KMS-11 (cell line): ENCODE measurements around the gene ZNF45.

Experiments used
- H2AFZ ChIP-seq: fragments of 200-600 bp; sonication (generic); 2 replicates; pipeline ENCODE4 v1.6.1; 2016; ENCODE audit warnings: antibody characterized with exemption, mixed run types, low read depth
- H3K27ac ChIP-seq: fragments of 200-600 bp; sonication (generic); 2 replicates; pipeline ENCODE4 v1.6.1; 2016; ENCODE audit warnings: mild to moderate bottlenecking, mixed run types
- H3K27me3 ChIP-seq: fragments of 200-600 bp; sonication (generic); 2 replicates; pipeline ENCODE4 v1.6.1; 2017; ENCODE audit warnings: mild to moderate bottlenecking, low read depth, mixed run types, moderate library complexity; ENCODE audit not compliant: insufficient read depth
- H3K36me3 ChIP-seq: fragments of 200-600 bp; sonication (generic); 2 replicates; pipeline ENCODE4 v1.6.1; 2017; ENCODE audit warnings: mild to moderate bottlenecking, mixed run types; ENCODE audit not compliant: insufficient read depth
- H3K4me1 ChIP-seq: fragments of 200-600 bp; sonication (generic); 2 replicates; pipeline ENCODE4 v1.6.1; 2016; ENCODE audit warnings: mild to moderate bottlenecking, low read depth, mixed run types; ENCODE audit not compliant: poor library complexity, severe bottlenecking
- H3K4me2 ChIP-seq: fragments of 200-600 bp; sonication (generic); 2 replicates; pipeline ENCODE4 v1.7.0; 2016; ENCODE audit warnings: mild to moderate bottlenecking, mixed run types
- H3K4me3 ChIP-seq: fragments of 200-600 bp; sonication (generic); IDR thresholded peaks from 2 replicates; pipeline ENCODE4 v1.6.1; 2017; ENCODE audit warnings: low read depth, low read length, mixed read lengths; ENCODE audit not compliant: insufficient read depth
- H3K79me2 ChIP-seq: fragments of 200-600 bp; sonication (generic); 2 replicates; pipeline ENCODE4 v1.6.1; 2016; ENCODE audit warnings: low read depth, mixed run types; ENCODE audit not compliant: insufficient read depth
- H3K9ac ChIP-seq: fragments of 200-600 bp; sonication (generic); 2 replicates; pipeline ENCODE4 v1.6.1; 2016; ENCODE audit warnings: mild to moderate bottlenecking, mixed run types
- H4K20me1 ChIP-seq: fragments of 200-600 bp; sonication (generic); 2 replicates; pipeline ENCODE4 v1.6.1; 2016; ENCODE audit warnings: mild to moderate bottlenecking, mixed run types; ENCODE audit not compliant: insufficient read depth
- CTCF ChIP-seq: fragments of 200-600 bp; sonication (generic); conservative IDR thresholded peaks from 2 replicates; pipeline ENCODE4 v1.6.1; 2017; ENCODE audit warnings: low read depth, mild to moderate bottlenecking, antibody characterized with exemption, low read length, moderate library complexity, mixed read lengths

ZNF45 gene

GRCh38 chr19:43940719-43941118 lies 5.6 kb upstream of the ZNF45 start:
- H3K27me3 ChIP-seq, result no peaks in the 10 kb centered on the region
- H2AFZ ChIP-seq, result no peak overlapping the region

DNA sequence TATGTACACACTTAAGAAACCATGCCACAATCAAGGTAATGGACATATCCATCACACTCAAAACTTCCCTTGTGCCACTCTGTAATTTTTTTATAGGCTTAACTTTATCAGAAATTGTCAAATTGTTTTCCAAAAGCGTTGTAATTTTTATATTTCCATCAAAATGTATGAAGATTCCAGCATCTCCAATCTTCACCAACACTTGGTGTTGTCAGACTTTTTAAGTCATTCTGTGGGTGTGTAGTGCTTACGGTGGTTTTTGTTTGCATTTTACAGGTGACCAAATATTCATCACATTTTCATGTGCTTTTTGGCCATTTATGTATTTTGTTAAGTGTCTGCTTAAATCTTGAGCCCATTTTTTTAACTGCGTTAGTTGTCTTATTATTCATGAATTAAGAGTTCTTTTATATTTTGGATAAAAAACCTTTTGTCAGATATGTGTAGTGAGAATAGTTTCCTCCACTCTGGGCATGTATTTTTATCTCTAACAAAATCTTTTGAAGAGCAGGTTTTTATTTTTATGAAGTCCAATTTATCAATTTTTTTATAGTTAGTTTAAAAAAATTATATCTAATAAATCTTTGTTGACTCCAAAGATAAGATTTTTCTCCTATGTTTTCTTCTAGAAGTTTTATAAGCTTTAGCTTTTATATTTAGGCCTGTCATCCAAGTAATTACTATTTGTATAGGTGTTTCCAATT lies 4.6 kb upstream of the ZNF45 start:
- Histone ChIP-seq H2AFZ (no peak overlapping the region), H3K4me3 (no peak overlapping the region), H3K36me3 (no peaks in the 10 kb centered on the region), H3K4me2 (no peak overlapping the region), H3K9ac (no peak overlapping the region), H3K4me1 (no peaks in the 10 kb centered on the region), H3K79me2 (no peaks in the 10 kb centered on the region), H3K27ac (no peak overlapping the region), H4K20me1 (no peaks in the 10 kb centered on the region), H3K27me3 (no peaks in the 10 kb centered on the region)
- no peak for TF ChIP-seq CTCF

More at GRCh38 chr19:43940719-43941118, 5.6 kb upstream of the ZNF45 start:
- no peaks in the 10 kb centered on the region for H4K20me1 ChIP-seq
- no peak overlapping the region for H3K4me3 ChIP-seq
- H3K9ac ChIP-seq, result no peak overlapping the region
- no peaks in the 10 kb centered on the region for H3K4me1 ChIP-seq
- TF ChIP-seq CTCF, result no peak
- no peak overlapping the region for H3K4me2 ChIP-seq
- no peak overlapping the region for H3K27ac ChIP-seq
- no peaks in the 10 kb centered on the region for H3K36me3 ChIP-seq
- H3K79me2 ChIP-seq, result no peaks in the 10 kb centered on the region

DNA sequence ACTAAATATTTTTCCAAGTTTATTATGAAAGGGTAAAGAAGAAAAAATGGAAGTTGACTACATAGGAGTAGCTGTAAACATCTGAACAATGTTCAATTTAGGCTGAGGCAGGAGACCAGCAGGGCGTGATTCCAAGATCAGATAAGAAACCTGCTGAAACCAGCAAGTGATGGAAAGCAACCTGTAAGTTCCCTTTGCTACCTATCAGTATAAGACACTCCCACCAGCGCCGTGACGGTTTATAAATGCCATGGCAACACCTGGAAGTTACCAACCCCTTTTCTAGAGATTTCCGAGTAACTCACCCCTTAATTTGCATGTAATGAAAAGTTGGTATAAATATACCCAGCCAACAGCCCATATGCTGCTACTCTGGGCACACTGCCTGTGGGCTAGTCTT lies 1.1 kb upstream of the ZNF45 start:
- H3K79me2 ChIP-seq, result no peaks in the 10 kb centered on the region
- no peak for TF ChIP-seq CTCF
- peaks cover 6% of the 10 kb centered on the region; the same call in 1 of the 2 replicates for H3K36me3 ChIP-seq
- no peak overlapping the region for H3K4me2 ChIP-seq
- no peaks in the 10 kb centered on the region for H4K20me1 ChIP-seq
- no peak overlapping the region for H3K27ac ChIP-seq
- no peaks in the 10 kb centered on the region for H3K27me3 ChIP-seq
- no peak overlapping the region for H3K9ac ChIP-seq
- peaks cover 5% of the 10 kb centered on the region for H3K4me1 ChIP-seq
- H3K4me3 ChIP-seq, result no peak overlapping the region
- peak overlapping the region; percentile 98; the same call in 1 of the 2 replicates for H2AFZ ChIP-seq

DNA sequence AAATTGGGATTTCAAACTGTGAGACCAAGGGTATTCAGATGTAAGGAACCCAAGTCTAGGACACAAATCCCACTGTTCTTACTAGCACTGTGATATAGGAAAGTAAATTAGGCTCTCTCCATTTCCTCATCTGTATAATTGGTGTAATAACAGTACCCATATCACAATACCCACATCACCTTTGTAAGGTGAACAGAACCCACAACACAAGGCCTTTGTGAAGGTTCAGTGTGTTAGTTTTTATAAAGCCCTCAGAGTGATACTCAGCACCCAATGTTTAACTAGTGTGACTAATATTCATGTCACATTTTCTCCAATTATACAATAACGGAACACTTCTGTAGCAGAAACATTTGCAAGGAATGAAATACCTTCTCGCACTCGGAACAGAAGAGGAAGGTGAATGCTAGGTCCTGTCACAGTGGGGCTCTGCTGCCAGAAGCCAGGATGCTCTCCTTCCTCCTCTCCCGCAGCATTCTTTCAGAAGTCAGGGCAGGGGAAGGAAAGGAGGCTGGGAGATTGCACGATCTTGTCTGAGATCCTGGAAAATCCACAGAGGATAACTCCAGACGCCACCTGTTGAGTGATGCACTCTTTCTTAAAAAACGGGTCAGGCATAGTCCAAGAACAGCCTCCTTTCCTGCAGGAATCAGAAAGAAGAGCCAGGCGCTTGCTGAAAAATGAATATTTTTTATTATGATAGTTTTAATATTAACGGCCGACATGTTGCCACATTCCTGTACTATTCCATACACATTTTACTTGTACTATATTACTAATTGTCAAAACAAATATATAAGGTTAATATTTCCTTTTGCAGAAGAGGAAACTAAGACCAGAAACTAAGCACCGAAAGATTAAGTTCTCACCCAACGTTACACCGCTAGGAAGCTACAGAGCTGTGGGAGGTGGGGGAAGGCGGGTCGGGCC lies 762 bp downstream of the ZNF45 start:
- H2AFZ ChIP-seq, result peak overlapping the region; percentile 98
- H3K27ac ChIP-seq, result peak overlapping the region; percentile 2; the same call in 1 of the 2 replicates
- H3K36me3 ChIP-seq, result peaks cover 11% of the 10 kb centered on the region; the same call in 1 of the 2 replicates
- no peaks in the 10 kb centered on the region for H4K20me1 ChIP-seq
- no peaks in the 10 kb centered on the region for H3K27me3 ChIP-seq
- no peak for TF ChIP-seq CTCF
- H3K4me3 ChIP-seq, result no peak overlapping the region
- H3K9ac ChIP-seq, result peak overlapping the region; percentile 41; the same call in 1 of the 2 replicates
- no peaks in the 10 kb centered on the region for H3K79me2 ChIP-seq
- peaks cover 5% of the 10 kb centered on the region for H3K4me1 ChIP-seq
- peak overlapping the region; percentile 72 for H3K4me2 ChIP-seq
